22Rv1 (cell line): ENCODE data around the gene TDRD1.

Experiments used
- CTCF ChIP-seq: fragments of 450-650 bp; IDR thresholded peaks from 2 replicates; pipeline ENCODE4 v1.5.1; 2017; ENCODE audit warnings: mild to moderate bottlenecking
- ZFX ChIP-seq: fragments of 450-650 bp; IDR thresholded peaks from 2 replicates; pipeline ENCODE4 v1.6.1; 2017; ENCODE audit warnings: antibody characterized with exemption, borderline replicate concordance

- TF ChIP-seq CTCF = no peak
- no peak for TF ChIP-seq ZFX
These were observed 1.8 kb downstream of the TDRD1 start for GRCh38 chr10:114180937-114181336.
